GM23338 (cell line): ENCODE results near the gene CWC15. TPM values are rescaled to one million over a fixed set of nuclear protein-coding genes. Genes with fewer than 3 reads are reported as not detected.

Source experiments
- ATAC-seq: fragments of 200-7000 bp; cut with Tn5 transposase; 3 replicates; pipeline ENCODE4 v1.9.1; 2020
- DNase-seq: peaks from one replicate; pipeline ENCODE4 v3.0.0-alpha.2; 2015; ENCODE audit warnings: low spot score
- H2AFZ ChIP-seq: fragments of 200-600 bp; sonication (generic); 2 replicates; pipeline ENCODE4 v1.8.0; 2016; ENCODE audit warnings: antibody characterized with exemption, mild to moderate bottlenecking, moderate library complexity
- H3F3A ChIP-seq: fragments of 200-600 bp; sonication (generic); replicated peaks from 2 replicates; pipeline ENCODE4 v1.8.0; 2017; ENCODE audit warnings: antibody characterized with exemption, mixed run types, low read depth
- H3K27ac ChIP-seq: fragments of 200-600 bp; sonication (generic); 2 replicates; pipeline ENCODE4 v1.6.1; 2016; ENCODE audit warnings: low read depth
- H3K27me3 ChIP-seq: fragments of 200-600 bp; sonication (generic); 2 replicates; pipeline ENCODE4 v1.8.0; 2016; ENCODE audit warnings: mild to moderate bottlenecking, mixed run types, moderate library complexity; ENCODE audit not compliant: insufficient read depth
- H3K36me3 ChIP-seq: fragments of 200-600 bp; sonication (generic); 2 replicates; pipeline ENCODE4 v1.8.0; 2016; ENCODE audit warnings: mild to moderate bottlenecking; ENCODE audit not compliant: insufficient read depth
- H3K4me1 ChIP-seq: fragments of 200-600 bp; sonication (generic); 2 replicates; pipeline ENCODE4 v1.8.0; 2016; ENCODE audit warnings: mild to moderate bottlenecking, moderate library complexity; ENCODE audit not compliant: insufficient read depth
- H3K4me2 ChIP-seq: fragments of 200-600 bp; sonication (generic); 2 replicates; pipeline ENCODE4 v1.7.1; 2017; ENCODE audit warnings: mixed run types
- H3K4me3 ChIP-seq: fragments of 200-600 bp; sonication (generic); 2 replicates; pipeline ENCODE4 v1.6.1; 2016; ENCODE audit warnings: mixed run types
- H3K79me2 ChIP-seq: fragments of 200-600 bp; sonication (generic); replicated peaks from 2 replicates; pipeline ENCODE4 v1.8.0; 2017; ENCODE audit warnings: mild to moderate bottlenecking; ENCODE audit not compliant: insufficient read depth
- H3K9me2 ChIP-seq: fragments of 200-600 bp; sonication (generic); 2 replicates; pipeline ENCODE4 v1.8.0; 2017; ENCODE audit not compliant: insufficient read depth
- H4K20me1 ChIP-seq: fragments of 200-600 bp; sonication (generic); replicated peaks from 2 replicates; pipeline ENCODE4 v1.8.0; 2017; ENCODE audit warnings: mild to moderate bottlenecking; ENCODE audit not compliant: insufficient read depth
- H3K27ac Mint-ChIP-seq: 2 replicates; pipeline ENCODE4 v1.8.0; 2020; ENCODE audit warnings: inconsistent platforms, mild to moderate bottlenecking, moderate library complexity, mixed read lengths
- H3K27me3 Mint-ChIP-seq: 3 replicates; pipeline ENCODE4 v1.8.0; 2022; ENCODE audit warnings: low read depth, mild to moderate bottlenecking, moderate library complexity, mixed read lengths, inconsistent platforms; ENCODE audit not compliant: insufficient read depth, poor library complexity
- H3K36me3 Mint-ChIP-seq: 3 replicates; pipeline ENCODE4 v1.8.0; 2021; ENCODE audit warnings: low read depth, mild to moderate bottlenecking, inconsistent platforms, moderate library complexity, mixed read lengths
- H3K4me1 Mint-ChIP-seq: 3 replicates; pipeline ENCODE4 v1.8.0; 2020; ENCODE audit warnings: mild to moderate bottlenecking, inconsistent platforms, mixed read lengths
- H3K4me3 Mint-ChIP-seq: 3 replicates; pipeline ENCODE4 v1.8.0; 2021; ENCODE audit warnings: moderate library complexity, mild to moderate bottlenecking, inconsistent platforms, mixed read lengths
- H3K9me3 Mint-ChIP-seq: 3 replicates; pipeline ENCODE4 v1.8.0; 2020; ENCODE audit warnings: moderate library complexity, mild to moderate bottlenecking, inconsistent platforms, mixed read lengths
- CREB1 ChIP-seq: fragments of 250-450 bp; sonication (Bioruptor Pico); IDR thresholded peaks from 2 replicates; pipeline ENCODE4 v1.5.0; 2020; ENCODE audit warnings: low read depth, mild to moderate bottlenecking, moderate library complexity
- EZH2 ChIP-seq: fragments of 200-600 bp; sonication (generic); IDR thresholded peaks from one replicate; pipeline ENCODE4 v1.8.0; 2017; ENCODE audit warnings: antibody characterized with exemption, mild to moderate bottlenecking, low read depth; ENCODE audit not compliant: unreplicated experiment
- JUNB ChIP-seq: IDR thresholded peaks from one replicate; pipeline ENCODE4 v1.6.1; 2016; ENCODE audit warnings: antibody characterized with exemption; ENCODE audit not compliant: unreplicated experiment
- NANOG ChIP-seq: IDR thresholded peaks from 2 replicates; pipeline ENCODE4 v1.6.1; 2016; ENCODE audit warnings: antibody characterized with exemption, borderline replicate concordance
- POLR2AphosphoS5 ChIP-seq: IDR thresholded peaks from 2 replicates; pipeline ENCODE4 v1.6.1; 2016; ENCODE audit warnings: antibody characterized with exemption, low read depth
- ZNF114 ChIP-seq: fragments of 250-450 bp; sonication (Bioruptor Pico); IDR thresholded peaks from 2 replicates; pipeline ENCODE4 v1.5.0; 2020; ENCODE audit warnings: mild to moderate bottlenecking, moderate library complexity
- ZNF331 ChIP-seq: fragments of 250-450 bp; sonication (Bioruptor Pico); IDR thresholded peaks from 2 replicates; pipeline ENCODE4 v1.5.0; 2020; ENCODE audit warnings: low read depth, mild to moderate bottlenecking, moderate library complexity
- polyA plus RNA-seq: library from polyadenylated mRNA; unstranded; fragments of >200 nt; fragmentation: Nextera tagmentation; extraction: Ambion mirVana; gene quantifications from 2 replicates; pipeline ENCODE4 v1.2.1, GENCODE V29; 2016
- total RNA-seq: library from RNA; depleted of rRNA; stranded (reverse); fragments of >200 nt; shearing (Covaris generic); gene quantifications from 2 replicates; pipeline ENCODE4 v1.2.3, GENCODE V29; 2014
- TF ChIP-seq, protein P1 (sequence below), 2 experiments: fragments of 200-600 bp in 1 of 2; sonication (generic) in 1 of 2; conservative IDR thresholded peaks; 2 replicates each; pipeline versions ENCODE4 v1.5.1 to v1.6.1; 2016 to 2017; ENCODE audit warnings: antibody characterized with exemption in 2 of 2, low read depth in 2 of 2, mild to moderate bottlenecking in 2 of 2, moderate library complexity in 1 of 2
- TF ChIP-seq, protein P2 (sequence below): IDR thresholded peaks from 2 replicates; pipeline ENCODE4 v1.6.1; 2016; ENCODE audit warnings: antibody characterized with exemption

CWC15 gene
- total and polyA plus RNA-seq, 2 experiments from 2014 or later: 31.9 to 168 TPM

DNA sequence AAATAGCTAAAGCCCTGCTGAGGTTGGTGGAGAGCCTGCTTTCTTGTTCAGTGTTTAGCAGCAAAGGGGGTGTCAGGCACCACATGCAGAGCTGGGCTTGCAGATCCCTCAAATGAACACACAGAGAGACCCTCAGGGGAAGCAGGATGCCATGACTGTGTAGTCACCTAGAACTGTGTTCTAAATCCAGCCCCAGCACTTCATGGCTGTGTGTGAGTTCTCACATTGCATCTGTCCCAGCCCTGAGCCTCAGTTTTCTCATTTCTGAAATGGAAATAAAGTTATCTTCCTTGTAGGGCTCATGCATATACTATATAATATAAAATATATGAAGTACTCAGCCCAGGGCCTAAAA lies 47.1 kb downstream of the CWC15 start (continued):
- TF ChIP-seq, protein P1, sequence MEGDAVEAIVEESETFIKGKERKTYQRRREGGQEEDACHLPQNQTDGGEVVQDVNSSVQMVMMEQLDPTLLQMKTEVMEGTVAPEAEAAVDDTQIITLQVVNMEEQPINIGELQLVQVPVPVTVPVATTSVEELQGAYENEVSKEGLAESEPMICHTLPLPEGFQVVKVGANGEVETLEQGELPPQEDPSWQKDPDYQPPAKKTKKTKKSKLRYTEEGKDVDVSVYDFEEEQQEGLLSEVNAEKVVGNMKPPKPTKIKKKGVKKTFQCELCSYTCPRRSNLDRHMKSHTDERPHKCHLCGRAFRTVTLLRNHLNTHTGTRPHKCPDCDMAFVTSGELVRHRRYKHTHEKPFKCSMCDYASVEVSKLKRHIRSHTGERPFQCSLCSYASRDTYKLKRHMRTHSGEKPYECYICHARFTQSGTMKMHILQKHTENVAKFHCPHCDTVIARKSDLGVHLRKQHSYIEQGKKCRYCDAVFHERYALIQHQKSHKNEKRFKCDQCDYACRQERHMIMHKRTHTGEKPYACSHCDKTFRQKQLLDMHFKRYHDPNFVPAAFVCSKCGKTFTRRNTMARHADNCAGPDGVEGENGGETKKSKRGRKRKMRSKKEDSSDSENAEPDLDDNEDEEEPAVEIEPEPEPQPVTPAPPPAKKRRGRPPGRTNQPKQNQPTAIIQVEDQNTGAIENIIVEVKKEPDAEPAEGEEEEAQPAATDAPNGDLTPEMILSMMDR (conservative IDR thresholded peaks at IDR 0.05; ENCODE audit: low read depth in 2 of 2): no peak
- TF ChIP-seq NANOG (no peak), ZNF114 (CRISPR knock-in tag) (no peak), EZH2 (no peak), POLR2AphosphoS5 (no peak), JUNB (no peak)
- TF ChIP-seq, protein P2, sequence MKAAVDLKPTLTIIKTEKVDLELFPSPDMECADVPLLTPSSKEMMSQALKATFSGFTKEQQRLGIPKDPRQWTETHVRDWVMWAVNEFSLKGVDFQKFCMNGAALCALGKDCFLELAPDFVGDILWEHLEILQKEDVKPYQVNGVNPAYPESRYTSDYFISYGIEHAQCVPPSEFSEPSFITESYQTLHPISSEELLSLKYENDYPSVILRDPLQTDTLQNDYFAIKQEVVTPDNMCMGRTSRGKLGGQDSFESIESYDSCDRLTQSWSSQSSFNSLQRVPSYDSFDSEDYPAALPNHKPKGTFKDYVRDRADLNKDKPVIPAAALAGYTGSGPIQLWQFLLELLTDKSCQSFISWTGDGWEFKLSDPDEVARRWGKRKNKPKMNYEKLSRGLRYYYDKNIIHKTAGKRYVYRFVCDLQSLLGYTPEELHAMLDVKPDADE: no peak

DNA sequence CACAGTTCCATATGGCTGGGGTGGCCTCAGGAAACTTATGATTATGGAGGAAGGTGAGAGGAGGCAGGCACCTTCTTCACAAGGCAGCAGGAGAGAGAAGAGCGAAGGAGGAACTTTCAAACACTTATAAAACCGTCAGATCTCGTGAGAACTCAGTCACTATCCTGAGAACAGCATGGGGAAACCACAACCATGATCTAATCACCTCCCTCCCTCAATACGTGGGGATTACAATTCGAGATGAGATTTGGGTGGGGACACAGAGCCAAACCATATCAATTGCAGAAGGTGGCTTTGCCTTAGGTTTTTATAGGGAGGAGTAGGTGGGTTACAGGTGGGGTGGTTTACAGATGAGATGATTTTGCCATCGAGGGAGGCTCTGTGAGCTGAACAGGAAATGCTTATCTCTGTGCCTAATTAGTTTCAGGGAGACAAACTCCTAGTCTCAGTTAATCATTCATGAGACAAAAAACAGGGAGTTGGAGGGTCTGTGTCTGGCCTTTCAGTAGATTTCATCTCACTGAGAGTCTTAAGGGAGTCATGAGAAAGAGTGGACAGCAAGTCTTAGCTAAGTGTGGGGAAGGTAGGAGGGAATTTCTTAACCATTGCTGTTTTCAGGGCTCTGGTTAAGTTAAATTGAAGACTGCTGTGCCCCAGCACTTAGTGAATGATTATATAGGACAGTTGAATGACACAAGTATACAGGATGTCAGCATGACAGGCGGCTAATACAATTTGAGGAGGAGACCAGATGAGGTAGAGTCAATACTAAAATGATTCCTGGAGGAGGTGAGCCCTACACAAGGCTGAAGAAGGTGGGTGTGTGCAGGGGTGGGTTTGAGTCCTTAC lies 47.7 kb downstream of the CWC15 start:
- peaks cover 3% of the 10 kb centered on the region for H3K27me3 Mint-ChIP-seq

More for the DNA sequence above, 47.7 kb downstream of the CWC15 start:
- TF ChIP-seq CREB1 (CRISPR knock-in tag) (no peak), ZNF331 (CRISPR knock-in tag) (no peak), NANOG (no peak)
- TF ChIP-seq, protein P1 (conservative IDR thresholded peaks at IDR 0.05; ENCODE audit: low read depth in 2 of 2): no peak
- no peaks in the 10 kb centered on the region for H3K36me3 ChIP-seq
- H3K27me3 ChIP-seq: no peaks in the 10 kb centered on the region
- Mint-ChIP-seq H3K4me3 (no peak overlapping the region), H3K4me1 (peaks cover 17% of the 10 kb centered on the region), H3K9me3 (no peaks in the 10 kb centered on the region), H3K27ac (0 out of 2 replicates have a peak overlapping the region, but pooled peaks have one; percentile 10), H3K36me3 (no peaks in the 10 kb centered on the region)
- no peak overlapping the region for H3K4me2 ChIP-seq
- H3K9me2 ChIP-seq: no peaks in the 10 kb centered on the region
- H3K79me2 ChIP-seq: no peaks in the 10 kb centered on the region
- no peak overlapping the region for H2AFZ ChIP-seq
- ATAC-seq: no peak
- no peaks in the 10 kb centered on the region; the same call in 1 of the 2 replicates for H4K20me1 ChIP-seq
- no peaks in the 10 kb centered on the region for H3K4me1 ChIP-seq
- H3K4me3 ChIP-seq: no peak overlapping the region
- no peak overlapping the region for H3K27ac ChIP-seq
- no peaks in the 10 kb centered on the region for H3F3A ChIP-seq
- no peak for DNase-seq
